ENCODE results near the gene TCHP.
"Not testable (repeated sequence)": the region's sequence is repeated elsewhere in the genome, so short reads cannot be mapped to it uniquely, and the experiment has no call there.

Gene TCHP, protein sequence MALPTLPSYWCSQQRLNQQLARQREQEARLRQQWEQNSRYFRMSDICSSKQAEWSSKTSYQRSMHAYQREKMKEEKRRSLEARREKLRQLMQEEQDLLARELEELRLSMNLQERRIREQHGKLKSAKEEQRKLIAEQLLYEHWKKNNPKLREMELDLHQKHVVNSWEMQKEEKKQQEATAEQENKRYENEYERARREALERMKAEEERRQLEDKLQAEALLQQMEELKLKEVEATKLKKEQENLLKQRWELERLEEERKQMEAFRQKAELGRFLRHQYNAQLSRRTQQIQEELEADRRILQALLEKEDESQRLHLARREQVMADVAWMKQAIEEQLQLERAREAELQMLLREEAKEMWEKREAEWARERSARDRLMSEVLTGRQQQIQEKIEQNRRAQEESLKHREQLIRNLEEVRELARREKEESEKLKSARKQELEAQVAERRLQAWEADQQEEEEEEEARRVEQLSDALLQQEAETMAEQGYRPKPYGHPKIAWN

DNA sequence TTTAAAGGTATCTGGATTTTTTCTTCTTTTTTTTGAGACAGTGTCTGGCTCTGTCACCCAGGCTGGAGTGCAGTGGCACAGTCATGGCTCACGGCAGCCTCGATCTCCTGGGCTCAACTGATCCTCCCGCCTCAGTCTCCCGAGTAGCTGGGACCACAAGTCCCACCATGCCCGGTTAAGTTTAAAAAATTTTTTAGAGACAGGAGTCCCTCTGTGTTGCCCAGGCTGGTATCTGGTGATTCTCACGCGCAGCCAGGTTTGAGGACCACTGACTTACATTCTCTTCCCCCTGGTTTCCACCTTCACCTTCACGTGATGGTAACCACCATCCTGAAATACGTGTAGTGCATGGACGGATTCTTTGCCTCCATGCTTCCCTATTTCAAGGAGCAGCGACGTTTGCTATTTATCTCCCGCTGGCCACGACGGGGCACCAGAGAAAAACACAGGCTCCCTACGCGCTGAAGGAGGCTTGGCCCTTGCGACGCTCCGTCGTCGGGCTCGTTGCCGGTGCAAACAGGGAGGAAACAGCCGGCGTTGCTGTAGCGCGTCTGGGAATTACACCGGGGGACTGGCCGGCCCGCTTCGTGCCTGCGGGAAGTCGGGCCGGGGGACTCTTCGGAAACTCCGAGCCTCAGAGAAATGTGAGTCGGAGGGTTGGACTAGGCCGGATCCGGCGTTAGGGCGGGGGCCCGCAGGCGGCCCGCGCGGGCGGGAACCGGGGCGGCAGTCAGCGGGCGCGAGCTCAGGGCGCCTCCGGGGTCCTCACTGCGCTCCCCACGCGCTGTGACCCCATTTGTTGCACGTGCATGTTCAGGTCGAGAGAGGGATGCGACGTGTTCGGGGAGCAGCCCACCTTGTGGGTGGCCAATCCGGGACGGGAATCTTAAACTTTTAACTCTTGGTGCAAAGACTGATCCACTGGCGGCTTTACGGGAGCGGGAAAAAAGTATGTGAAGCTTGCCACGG, at the start of gene TCHP:
Gene TCHP, plus strand, starts transcription at position 492 of the 969 bp plus-strand sequence. CDS start 2,753 bp downstream, outside the sequence.
- DNase-seq (ENCODE audit: low read depth), result peak; percentile 57

DNA sequence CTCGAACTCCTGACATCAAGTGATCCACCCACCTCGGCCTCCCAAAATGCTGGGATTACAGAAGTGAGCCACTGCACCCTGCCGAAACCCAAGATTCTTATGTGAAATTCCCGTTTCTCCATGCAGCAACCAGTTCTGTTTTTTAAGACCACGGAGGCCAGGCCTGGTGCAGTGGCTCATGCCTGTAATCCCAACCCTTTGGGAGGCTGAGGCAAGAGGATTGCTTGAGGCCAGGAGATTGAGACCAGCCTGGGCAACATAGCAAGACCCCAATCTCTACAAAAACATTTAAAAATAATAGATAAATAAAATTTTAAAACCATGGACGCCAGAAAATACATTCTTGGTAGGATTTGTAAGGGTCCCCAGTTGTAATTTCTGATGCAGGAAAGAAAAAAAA, 49.6 kb upstream of the TCHP start:
- DNase-seq (ENCODE audit: low read depth), result not testable (repeated sequence)

DNA sequence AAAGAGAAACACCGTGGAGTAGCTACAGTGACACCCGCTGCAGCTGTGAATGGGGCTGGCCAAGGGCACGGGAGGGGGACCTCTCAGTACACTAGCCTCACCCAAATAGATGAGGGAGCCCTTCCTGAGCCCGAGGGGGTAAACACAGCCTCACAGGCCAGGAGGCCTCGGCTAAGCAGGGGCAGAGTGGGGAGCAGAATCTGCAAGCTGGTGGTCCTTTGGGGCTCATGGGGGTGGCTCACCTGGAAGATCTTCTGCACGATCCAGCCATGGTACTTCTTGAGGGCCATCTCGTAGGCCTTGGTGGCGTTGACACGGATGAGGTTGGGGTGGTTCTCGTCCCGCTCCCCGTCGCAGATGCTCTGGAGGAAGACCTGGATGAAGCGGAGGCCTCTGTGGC, 44.7 kb upstream of the TCHP start:
- no peak for DNase-seq (ENCODE audit: low read depth)

DNA sequence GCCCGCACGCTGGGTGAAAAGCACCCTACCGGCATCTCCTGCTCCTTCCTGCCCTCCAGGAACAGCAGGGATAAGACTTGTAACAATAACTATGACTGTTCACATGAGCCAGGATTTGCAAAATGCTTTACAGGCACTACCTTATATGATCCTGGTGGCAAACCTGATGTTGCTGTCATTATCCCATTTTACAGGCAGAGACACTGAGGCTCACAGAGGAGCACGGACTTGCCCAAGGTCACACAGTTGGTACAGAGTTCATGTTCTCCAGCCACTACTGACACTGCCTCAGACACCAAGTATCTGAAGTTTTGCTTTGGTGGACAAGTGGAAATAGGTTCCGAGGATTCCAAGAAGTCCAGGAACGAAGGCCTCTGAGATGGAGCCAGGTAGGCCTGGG, 42.4 kb upstream of the TCHP start:
- DNase-seq (ENCODE audit: low read depth), result no peak

DNA sequence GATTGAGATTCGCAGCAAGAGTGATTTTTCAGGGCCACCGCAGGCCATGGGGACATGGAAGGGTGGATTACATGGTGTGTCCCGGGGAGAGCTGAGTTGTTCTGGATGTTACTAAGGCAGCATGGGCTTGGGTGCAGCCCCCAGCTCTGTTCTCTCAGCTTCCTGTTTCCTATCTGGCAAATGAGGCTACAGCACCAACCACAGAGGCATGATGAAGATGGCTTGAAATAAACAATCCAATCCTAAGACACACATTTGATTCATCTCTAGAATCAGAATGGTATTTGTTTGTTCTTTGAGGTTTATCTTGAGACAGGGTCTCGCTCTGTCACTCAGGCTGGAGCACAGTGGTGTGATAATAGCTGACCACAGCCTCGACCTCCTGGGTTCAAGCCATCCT, 41.3 kb upstream of the TCHP start:
- no peak for DNase-seq (ENCODE audit: low read depth)

DNA sequence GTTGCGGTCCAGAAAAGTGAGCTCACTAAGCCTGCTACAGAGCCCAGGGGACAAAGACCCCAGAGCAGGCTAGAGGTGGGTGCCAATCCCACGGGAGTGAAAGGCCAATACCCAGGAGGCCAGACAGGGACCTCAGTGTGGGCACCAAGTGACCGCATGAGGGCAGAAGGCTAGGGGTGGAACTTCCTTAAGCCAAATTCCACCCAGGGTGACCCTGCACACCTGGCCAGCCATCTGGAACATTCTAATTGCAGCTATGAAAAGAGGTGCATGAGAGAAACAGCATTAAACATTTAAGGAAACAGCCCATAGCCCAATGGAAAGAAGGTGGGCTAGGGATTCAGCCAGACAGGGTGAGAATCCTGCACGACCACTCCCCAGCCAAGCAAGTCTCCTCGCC, 39.1 kb upstream of the TCHP start:
- DNase-seq (ENCODE audit: low read depth), result no peak

DNA sequence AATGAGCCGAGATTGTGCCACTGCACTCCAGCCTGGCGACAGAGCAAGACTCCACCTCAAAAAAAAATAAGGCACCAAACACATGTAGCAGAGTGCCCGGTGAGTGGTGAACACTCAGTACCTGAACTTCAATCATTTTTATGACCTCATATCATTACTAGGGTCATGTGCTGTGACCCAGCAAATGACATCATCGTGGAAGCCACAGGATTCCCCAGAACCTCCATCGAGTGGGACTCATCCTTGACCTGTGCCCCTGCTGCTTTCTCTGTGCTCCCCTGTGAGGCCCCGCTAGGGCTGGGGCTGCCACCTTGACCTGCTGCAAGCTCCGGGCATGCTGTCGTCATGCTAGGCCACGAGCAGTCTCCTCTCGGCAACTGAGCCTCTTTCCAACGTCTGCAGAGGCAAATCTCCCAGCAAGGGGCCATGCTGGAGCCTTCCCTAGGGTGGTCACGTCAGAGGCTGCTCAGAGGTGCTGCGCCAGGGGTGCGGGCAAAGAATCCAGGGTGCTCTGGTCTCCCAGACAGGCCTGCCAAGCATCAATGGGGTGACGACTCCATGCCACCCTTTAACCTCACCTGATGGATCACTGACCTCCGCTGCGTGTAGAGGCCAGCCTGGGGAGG, 38.3 kb upstream of the TCHP start:
- DNase-seq (ENCODE audit: low read depth), result no peak

DNA sequence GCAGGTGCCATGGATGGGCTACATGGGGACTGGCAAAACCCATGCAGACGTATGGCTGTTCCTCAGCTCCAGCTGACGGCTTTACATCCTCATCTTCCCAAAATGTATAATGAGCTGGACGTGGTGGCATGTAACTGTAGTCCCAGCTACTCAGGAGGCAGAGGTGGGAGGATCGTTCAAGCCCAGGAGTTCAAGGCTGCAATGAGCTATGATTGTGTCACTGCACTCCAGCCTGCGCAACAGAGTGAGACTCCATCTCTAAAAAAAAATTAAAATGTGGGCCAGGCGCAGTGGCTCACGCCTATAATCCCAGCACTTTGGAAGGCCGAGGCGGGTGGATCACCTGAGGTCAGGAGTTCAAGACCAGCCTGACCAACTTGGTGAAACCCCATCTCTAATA, 37.6 kb upstream of the TCHP start:
- not testable (repeated sequence) for DNase-seq (ENCODE audit: low read depth)

DNA sequence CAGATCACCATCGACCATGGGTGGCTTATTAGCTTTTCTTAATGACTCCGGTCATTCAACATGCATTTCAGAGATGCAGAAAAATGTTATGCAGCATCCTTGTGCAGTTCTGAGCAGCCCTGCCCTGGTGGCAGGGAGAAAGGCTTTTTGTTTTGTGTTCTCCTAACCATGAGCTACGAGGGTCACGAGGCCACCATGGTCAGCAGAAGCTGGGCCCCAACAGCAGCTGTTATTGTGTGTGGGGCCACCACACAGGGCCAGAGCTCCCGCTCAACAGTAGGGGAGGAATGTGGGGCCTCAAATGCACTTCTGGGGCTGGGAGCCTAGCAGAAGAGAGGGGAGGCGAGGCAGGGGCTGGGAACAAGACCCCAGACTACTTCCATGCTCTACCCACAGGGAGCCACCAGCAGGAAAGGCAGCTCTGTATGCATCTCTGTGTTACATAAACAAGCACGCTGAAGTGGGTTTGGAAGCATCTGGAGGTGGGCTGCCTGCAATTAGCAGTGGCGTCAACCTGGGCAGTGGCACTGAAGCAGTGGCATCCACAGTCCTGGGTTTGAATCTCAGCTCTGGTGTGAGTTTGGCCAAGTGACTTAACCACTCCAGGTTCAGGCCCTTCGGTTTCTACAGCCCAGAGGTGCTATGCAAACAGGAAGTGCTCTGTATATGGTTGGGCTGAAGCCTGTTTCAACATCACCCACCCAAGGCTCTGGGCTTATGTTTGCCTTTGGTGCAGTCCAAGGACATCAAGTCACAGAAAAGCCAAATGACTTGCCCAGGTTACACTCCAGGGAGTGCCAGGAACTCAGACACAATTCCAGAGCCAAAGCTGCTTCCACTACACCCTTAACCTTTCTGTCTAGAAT, 36.0 kb upstream of the TCHP start:
- DNase-seq (ENCODE audit: low read depth), result no peak

DNA sequence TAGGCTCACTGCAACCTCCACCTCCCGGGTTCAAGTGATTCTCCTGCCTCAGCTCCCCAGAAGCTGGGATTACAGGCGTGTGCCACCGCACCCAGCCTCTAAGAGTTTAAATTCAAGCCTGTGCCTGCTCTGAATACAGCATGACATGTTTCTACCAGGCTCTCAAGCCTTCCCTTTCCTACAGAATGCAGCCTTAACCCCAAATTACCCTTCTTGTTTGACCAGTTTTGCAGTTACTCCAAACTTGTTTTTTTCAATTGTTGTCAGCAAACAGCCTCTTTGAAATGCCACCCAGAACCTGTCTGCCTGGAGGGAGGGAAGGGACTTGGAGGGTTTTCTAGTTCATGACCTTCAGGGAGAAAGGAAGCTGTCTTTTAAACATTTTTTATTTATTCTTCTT, 35.2 kb upstream of the TCHP start:
- DNase-seq (ENCODE audit: low read depth), result no peak

DNA sequence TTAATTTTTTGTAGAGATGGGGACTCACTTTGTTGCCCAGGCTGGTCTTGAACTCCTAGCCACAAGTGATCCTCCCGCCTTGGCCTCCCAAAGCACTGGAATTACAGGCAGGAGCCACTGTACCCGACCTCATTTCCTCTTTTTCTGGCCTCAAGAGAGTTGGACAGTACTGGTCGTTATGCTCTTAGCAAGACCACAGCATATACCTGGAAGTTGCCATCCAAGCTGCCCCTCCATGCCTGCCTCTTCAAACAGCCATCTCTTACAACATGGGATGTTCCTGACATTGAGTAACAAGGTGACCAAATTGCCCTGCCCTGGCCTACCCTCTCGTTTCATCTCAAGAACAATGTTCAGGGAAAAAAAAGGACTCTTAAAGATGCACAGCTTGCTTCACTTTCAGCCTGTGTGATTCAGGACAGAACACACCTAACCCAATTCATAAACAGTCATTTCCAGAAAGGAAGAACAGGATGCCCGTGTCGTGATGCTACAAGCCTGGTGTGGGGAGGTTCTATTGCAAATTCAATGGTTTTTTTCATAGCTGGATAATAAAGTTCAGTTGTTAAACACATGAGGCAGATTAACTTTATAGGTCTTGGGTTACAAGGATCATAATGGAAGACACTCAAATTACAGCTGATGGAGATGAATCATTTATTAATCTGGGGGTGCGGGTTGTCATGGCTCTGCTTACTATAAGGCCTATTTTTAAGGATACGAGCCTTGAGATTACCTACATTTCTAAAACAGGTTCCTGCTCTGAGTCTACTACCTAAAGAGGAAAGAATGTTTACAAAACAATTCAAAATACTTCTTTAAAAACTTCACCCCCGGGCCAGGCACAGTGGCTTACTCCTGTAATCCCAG, 31.7 kb upstream of the TCHP start:
- DNase-seq (ENCODE audit: low read depth), result no peak

DNA sequence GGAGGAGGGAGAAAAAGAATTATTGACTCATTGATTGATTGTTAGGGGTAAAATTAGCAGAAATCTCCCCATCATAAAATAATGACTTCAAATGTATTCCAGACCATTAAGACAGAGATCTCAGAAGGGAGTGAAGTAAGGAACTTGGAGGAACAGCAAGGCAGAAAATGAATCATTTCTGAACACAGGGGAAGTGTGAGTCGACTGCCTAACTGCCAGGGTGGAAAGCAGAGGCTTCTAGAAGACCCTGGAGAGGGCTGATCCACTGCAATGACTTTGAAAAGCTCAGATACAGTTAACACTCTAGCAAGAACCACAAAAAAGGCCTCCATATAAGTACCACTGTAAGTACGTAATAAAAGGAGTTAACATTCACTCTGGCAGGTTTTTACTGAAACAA, 29.4 kb upstream of the TCHP start:
- DNase-seq (ENCODE audit: low read depth), result no peak

DNA sequence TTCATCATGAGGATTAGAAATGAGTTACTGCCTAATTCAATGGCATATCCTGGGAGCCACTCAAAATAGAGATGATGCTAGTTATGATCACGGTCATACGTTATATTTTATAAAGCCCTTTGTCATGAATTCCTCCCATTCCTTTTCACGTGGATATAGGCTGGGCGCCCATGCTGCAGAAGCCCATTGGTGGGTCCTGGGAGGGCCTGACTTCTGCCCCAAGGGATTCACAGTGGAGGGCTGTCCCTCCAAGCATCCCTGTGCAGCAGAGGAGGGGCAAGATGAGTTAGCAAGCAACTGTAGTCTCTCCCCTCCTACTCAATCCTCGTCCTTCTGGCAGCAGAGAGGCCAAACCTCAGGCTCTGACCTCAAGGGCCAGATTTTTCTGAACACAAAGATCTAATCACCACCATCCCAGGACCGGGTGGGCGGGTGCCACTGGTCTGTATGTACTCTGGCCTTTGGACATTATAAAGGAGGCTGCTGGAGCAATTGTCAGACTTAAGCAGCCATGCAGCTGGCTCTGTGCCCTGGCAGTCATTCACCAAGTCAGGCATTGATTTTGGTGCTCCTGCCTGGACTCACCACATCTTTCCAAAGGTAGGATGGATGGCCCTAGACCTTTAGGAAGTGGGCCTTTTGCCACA, 28.3 kb upstream of the TCHP start:
- no peak for DNase-seq (ENCODE audit: low read depth)

DNA sequence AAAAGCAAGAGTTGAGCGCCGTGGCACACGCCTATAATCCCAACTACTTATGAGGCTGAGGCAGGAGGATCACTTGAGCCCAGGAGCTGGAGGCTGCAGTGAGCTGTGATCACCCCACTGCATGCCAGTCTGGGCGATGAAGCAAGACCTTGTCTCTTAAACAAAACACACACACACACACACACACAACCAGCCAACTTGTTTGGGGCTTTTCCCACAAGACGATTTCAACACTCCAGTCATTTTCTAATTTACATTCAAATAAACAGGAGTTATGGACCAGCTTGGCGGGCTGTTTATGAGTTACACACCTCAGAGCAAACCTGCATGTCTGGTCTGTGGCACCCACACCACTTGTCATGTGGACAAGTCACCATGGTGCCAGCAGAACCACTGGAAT, 26.4 kb upstream of the TCHP start:
- DNase-seq (ENCODE audit: low read depth), result no peak

DNA sequence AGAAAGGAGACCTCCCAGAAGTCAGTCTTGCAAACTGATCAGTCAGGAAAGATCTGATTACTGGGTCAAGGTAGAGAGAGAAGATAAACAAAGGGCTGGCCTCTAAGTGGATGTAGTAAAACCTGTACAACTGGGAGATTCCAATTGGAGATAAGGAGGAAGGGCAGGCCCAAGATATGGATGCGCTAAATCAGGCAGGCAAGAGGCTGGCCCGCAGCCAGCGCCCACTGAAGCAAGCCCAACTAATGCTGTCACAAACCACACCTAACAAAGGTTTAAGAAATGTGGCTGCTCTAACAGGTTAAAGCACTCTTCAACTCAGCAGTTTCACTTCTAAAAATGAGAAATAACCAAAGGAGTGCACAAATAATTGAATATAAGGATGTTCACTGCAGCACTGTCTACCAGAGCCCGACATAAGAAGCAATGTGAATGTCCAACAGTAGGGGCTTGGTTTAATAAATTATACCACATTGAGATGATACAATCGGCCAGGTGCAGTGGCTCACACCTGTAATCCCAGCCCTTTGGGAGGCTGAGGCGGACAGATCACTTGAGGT, 24.4 kb upstream of the TCHP start:
- DNase-seq (ENCODE audit: low read depth), result no peak

DNA sequence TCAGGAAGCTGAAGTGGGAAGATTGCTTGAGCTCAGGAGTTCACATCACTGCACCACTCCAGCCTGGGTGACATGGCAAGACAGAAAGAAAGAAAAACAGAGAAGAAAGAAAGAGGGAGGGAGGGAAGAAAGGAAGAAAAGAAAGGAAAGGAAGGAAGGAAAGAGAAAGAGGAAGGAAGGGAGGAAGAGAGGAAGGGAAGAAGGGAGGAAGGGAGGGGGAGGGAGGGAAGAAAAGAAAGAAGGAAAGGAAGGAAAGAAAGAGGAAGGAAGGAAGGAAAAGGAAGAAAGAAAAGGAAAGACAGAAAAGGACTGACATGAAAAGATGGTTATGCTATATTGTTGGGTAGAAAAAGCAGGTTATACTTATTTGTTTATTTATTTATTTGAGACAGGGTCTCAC, 23.7 kb upstream of the TCHP start:
- no peak for DNase-seq (ENCODE audit: low read depth)

DNA sequence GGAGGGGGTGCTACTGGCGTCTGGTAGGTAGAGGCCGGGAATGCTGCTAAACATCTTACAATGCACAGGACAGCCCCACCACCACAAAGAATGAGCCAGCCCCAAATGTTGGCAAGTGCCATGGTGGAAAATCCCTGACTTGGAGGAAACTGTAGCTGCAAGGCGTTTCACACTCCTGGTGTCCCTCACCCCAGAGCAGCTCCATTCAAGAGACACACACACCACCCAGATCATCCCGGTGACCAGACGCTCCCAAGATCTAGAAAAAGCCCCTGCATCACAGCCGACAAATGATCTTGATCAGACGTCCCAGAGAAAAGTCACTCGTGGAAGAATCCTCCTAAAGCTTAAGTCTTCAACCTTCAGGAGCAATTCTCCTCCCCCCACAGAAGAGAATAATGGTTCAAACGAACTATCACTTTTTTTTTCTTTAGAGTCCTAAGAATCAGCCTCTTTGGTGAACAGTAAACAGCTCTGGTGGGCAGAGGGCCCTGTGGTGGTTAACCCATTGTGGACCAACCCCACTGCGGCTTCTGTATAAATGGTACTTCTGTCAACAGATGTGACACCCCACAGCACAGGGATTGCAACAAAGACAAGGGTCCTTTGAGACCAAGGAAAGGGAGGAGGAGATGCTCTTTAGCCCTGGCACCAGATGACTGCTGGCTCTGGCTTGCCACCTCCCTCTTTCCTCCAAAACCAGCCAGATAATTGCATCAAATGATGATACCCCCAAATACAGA, 22.4 kb upstream of the TCHP start:
- DNase-seq (ENCODE audit: low read depth), result no peak

DNA sequence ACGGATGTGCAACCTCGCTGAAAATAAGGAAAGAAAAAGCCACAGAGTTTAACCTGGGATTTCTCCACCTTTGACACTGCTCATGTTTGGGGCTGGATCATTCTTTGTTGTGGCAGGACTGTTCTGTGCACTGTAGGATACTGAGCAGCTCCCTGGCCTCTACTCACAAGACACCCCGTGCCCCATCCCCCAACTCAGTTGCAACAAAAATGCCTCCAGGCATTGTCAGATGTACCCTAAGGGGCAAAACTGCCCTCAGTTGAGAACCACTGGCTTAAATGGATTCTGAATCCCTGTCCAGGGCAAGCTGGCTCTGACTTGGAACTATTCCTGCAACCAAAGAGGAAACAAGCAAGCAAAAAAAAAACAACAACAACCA, 21.8 kb upstream of the TCHP start:
- DNase-seq (ENCODE audit: low read depth), result no peak

DNA sequence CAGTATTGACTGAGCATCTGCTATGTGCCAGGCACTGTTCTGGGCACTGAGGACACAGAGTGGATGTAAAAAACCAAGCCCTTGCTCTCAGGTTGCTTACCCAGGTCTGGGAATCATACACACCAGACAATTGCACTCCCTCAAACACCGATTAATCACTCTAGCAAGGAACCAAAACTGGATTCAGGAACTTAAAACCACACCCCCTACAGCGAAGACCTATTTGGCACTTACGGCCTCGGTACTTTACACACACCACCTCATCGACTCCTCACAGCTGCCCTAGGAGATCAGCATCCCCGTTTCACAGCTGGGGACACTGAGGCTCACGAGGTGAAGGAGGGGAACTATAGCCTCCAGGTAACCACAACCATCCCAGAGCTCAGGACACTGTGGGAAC, 21.3 kb upstream of the TCHP start:
- no peak for DNase-seq (ENCODE audit: low read depth)

Data from T-helper 22 cell (primary cell).